ENCODE data around the gene TMEM203. TPM values are rescaled to one million over a fixed set of nuclear protein-coding genes. Genes with fewer than 3 reads are reported as not detected.
A peak's percentile ranks its signal among the peaks of the same experiment; 100 is the strongest.

Gene TMEM203
- total RNA-seq, 1 donor from 2014 or later = 36.5 TPM

- Mint-ChIP-seq H3K9me3 (ENCODE audit: unreplicated experiment) (peaks cover 7% of the 10 kb centered on the region), H3K27me3 (ENCODE audit: unreplicated experiment) (peaks cover 9% of the 10 kb centered on the region), H3K4me3 (ENCODE audit: unreplicated experiment) (no peak overlapping the region), H3K4me1 (ENCODE audit: low read depth, unreplicated experiment) (peaks cover 4% of the 10 kb centered on the region), H3K36me3 (ENCODE audit: unreplicated experiment) (peaks cover 4% of the 10 kb centered on the region), H3K27ac (ENCODE audit: unreplicated experiment) (no peak overlapping the region)
- no peak for TF ChIP-seq CTCF (IDR thresholded peaks at IDR 0.05; ENCODE audit: partially characterized antibody, unreplicated experiment)
- no peak for DNase-seq
These were observed 9.2 kb upstream of the TMEM203 start for GRCh38 chr9:137214620-137215019.

GRCh38 chr9:137213160-137214060 is 8.0 kb upstream of the TMEM203 start:
- DNase-seq = no peak
- peaks cover 7% of the 10 kb centered on the region for H3K27me3 Mint-ChIP-seq (ENCODE audit: unreplicated experiment)
- no peak for TF ChIP-seq CTCF (IDR thresholded peaks at IDR 0.05; ENCODE audit: partially characterized antibody, unreplicated experiment)
- no peak overlapping the region for H3K27ac Mint-ChIP-seq (ENCODE audit: unreplicated experiment)
- no peak overlapping the region for H3K4me3 Mint-ChIP-seq (ENCODE audit: unreplicated experiment)
- peaks cover 2% of the 10 kb centered on the region for H3K9me3 Mint-ChIP-seq (ENCODE audit: unreplicated experiment)
- H3K36me3 Mint-ChIP-seq (ENCODE audit: unreplicated experiment) = peaks cover 4% of the 10 kb centered on the region
- H3K4me1 Mint-ChIP-seq (ENCODE audit: low read depth, unreplicated experiment) = peaks cover 1% of the 10 kb centered on the region

- Mint-ChIP-seq H3K27me3 (ENCODE audit: unreplicated experiment) (peaks cover 7% of the 10 kb centered on the region), H3K4me3 (ENCODE audit: unreplicated experiment) (no peak overlapping the region), H3K27ac (ENCODE audit: unreplicated experiment) (no peak overlapping the region), H3K9me3 (ENCODE audit: unreplicated experiment) (peaks cover 2% of the 10 kb centered on the region), H3K36me3 (ENCODE audit: unreplicated experiment) (peaks cover 6% of the 10 kb centered on the region), H3K4me1 (ENCODE audit: low read depth, unreplicated experiment) (peaks cover 1% of the 10 kb centered on the region)
- TF ChIP-seq CTCF (IDR thresholded peaks at IDR 0.05; ENCODE audit: partially characterized antibody, unreplicated experiment) = no peak
- DNase-seq = no peak
These were observed 7.1 kb upstream of the TMEM203 start for GRCh38 chr9:137212520-137212919.

- Mint-ChIP-seq H3K4me3 (ENCODE audit: unreplicated experiment) (no peak overlapping the region), H3K27ac (ENCODE audit: unreplicated experiment) (no peak overlapping the region), H3K36me3 (ENCODE audit: unreplicated experiment) (peaks cover 10% of the 10 kb centered on the region), H3K4me1 (ENCODE audit: low read depth, unreplicated experiment) (peaks cover 3% of the 10 kb centered on the region), H3K9me3 (ENCODE audit: unreplicated experiment) (peaks cover 7% of the 10 kb centered on the region), H3K27me3 (ENCODE audit: unreplicated experiment) (peaks cover 7% of the 10 kb centered on the region)
- TF ChIP-seq CTCF (IDR thresholded peaks at IDR 0.05; ENCODE audit: partially characterized antibody, unreplicated experiment) = no peak
- DNase-seq = no peak
These were observed 6.1 kb upstream of the TMEM203 start for GRCh38 chr9:137211532-137211931.

GRCh38 chr9:137206602-137207001 is 1.2 kb upstream of the TMEM203 start:
- Mint-ChIP-seq H3K4me3 (ENCODE audit: unreplicated experiment) (peak overlapping the region; percentile 93), H3K27me3 (ENCODE audit: unreplicated experiment) (peaks cover 5% of the 10 kb centered on the region), H3K4me1 (ENCODE audit: low read depth, unreplicated experiment) (peaks cover 13% of the 10 kb centered on the region), H3K27ac (ENCODE audit: unreplicated experiment) (no peak overlapping the region), H3K36me3 (ENCODE audit: unreplicated experiment) (peaks cover 10% of the 10 kb centered on the region), H3K9me3 (ENCODE audit: unreplicated experiment) (peaks cover 9% of the 10 kb centered on the region)
- TF ChIP-seq CTCF (IDR thresholded peaks at IDR 0.05; ENCODE audit: partially characterized antibody, unreplicated experiment) = no peak
- no peak for DNase-seq

Data from glutamatergic neuron (in vitro differentiated cells).